GM21737 (cell line): ENCODE results near the gene SLC26A6.

Source experiments
- ATAC-seq: cut with Tn5 transposase; IDR thresholded peaks from one replicate; pipeline ENCODE4 v1.9.1; 2021; ENCODE audit warnings: mild to moderate bottlenecking, moderate library complexity; ENCODE audit not compliant: unreplicated experiment

SLC26A6 gene

GRCh38 chr3:48662145-48662752, 27.0 kb upstream of the SLC26A6 start:
- ATAC-seq, result no peak

GRCh38 chr3:48661501-48662144, 26.4 kb upstream of the SLC26A6 start:
- ATAC-seq, result no peak

GRCh38 chr3:48660800-48661400, 25.6 kb upstream of the SLC26A6 start:
- ATAC-seq, result no peak

- ATAC-seq, result no peak
Measured at GRCh38 chr3:48656841-48657281, 21.6 kb upstream of the SLC26A6 start.

- peak; percentile 47 for ATAC-seq
Measured at GRCh38 chr3:48656061-48656840, 21.0 kb upstream of the SLC26A6 start.

- ATAC-seq, result no peak
Measured at GRCh38 chr3:48655606-48656005, 20.3 kb upstream of the SLC26A6 start.

- no peak for ATAC-seq
Measured at GRCh38 chr3:48655063-48655462, 19.8 kb upstream of the SLC26A6 start.

- ATAC-seq, result no peak
Measured at GRCh38 chr3:48652923-48653715, 17.9 kb upstream of the SLC26A6 start.

- ATAC-seq, result no peak
Measured at GRCh38 chr3:48651771-48652170, 16.5 kb upstream of the SLC26A6 start.

GRCh38 chr3:48650723-48651122, 15.5 kb upstream of the SLC26A6 start:
- no peak for ATAC-seq

- ATAC-seq, result no peak
Measured at GRCh38 chr3:48648188-48648850, 13.1 kb upstream of the SLC26A6 start.

- ATAC-seq, result no peak
Measured at GRCh38 chr3:48647714-48648113, 12.5 kb upstream of the SLC26A6 start.

GRCh38 chr3:48644898-48645760, 9.9 kb upstream of the SLC26A6 start:
- ATAC-seq, result no peak

GRCh38 chr3:48642605-48643004, 7.3 kb upstream of the SLC26A6 start:
- no peak for ATAC-seq

GRCh38 chr3:48641396-48641795, 6.1 kb upstream of the SLC26A6 start:
- ATAC-seq, result no peak

- ATAC-seq, result no peak
Measured at GRCh38 chr3:48639944-48640606, 4.8 kb upstream of the SLC26A6 start.

GRCh38 chr3:48637305-48637704, 2.0 kb upstream of the SLC26A6 start:
- no peak for ATAC-seq

- ATAC-seq, result no peak
Measured at GRCh38 chr3:48636149-48636655, 941 bp upstream of the SLC26A6 start.
